Hepatic stellate cell (primary cell): Measurements from ENCODE around the gene IL21R.
"Not testable (repeated sequence)": the region's sequence is repeated elsewhere in the genome, so short reads cannot be mapped to it uniquely, and the experiment has no call there.

Source experiments
- DNase-seq: peaks from one replicate; pipeline ENCODE4 v3.0.0; 2011; ENCODE audit warnings: low spot score

The IL21R gene

GRCh38 chr16:27400751-27401620 is 988 bp upstream of the IL21R start:
- peak; percentile 70 for DNase-seq

DNA sequence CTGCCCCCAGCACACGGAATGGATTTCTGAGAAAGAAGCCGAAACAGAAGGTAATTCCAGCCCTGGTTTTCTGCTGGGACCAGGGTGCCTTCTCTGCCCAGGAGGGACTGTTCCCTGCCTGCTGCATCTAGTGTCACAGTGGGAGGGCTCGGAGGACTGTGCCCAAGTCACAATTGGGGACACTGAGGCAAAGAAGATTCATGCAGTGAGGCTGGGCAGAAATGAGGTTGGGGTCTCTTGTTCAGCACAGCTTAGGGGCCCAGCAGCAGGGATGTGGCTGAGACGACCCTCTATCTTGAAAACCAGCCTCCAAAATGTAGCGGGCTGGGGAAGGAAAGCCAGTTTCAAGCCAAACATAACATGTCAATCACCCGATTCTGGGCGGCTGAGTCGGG is 592 bp downstream of the IL21R start:
- DNase-seq, result no peak

DNA sequence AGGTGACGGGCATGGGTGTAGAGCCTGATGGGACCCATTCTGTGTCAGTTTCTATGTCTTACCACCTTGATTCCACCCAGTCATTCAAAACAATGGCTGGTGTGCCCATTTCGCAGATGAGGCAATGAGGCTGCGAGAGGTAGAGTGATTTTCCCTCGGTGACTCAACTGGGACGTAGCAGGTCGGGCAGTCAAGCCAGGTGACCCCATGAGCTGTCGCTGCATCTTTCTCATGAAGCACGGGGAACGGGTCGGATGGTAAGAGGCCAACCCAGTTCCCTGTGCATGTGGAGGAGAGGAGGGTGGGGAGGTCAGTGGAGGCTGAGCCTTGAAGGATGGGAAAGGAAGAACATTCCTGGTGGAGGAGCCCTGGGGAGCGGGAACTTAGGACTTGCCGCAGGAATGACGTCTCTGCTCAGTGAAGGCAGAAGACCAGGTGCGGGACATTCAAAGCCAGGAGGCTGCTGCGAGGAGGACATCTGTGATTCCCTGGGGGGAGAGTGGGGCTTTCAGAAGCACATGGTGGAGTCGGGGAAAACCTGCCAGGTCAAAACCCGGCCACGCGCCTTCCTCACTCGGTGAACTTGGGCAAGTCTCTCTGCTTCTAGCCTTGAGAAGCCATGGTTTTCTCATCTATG is 1.1 kb downstream of the IL21R start:
- no peak for DNase-seq

DNA sequence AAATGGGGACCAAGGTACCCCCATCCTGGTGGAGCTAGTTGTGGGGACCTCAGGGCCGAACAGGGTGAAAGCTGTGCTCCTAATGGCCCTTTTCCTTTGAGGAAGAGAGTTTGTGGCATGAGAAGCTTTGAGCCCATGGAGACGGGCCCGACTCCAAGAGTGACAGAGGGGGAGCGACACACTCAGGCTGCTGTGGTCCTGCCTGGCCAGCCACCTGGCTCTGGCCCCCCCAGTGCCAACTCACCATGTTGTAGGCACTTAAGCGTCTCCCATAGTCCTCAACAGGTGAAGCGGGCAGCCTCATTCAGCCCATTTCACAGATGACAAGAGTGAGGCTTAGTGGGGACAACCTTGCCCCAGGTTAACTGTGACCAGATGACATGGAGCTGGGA is 1.6 kb downstream of the IL21R start:
- DNase-seq, result no peak

DNA sequence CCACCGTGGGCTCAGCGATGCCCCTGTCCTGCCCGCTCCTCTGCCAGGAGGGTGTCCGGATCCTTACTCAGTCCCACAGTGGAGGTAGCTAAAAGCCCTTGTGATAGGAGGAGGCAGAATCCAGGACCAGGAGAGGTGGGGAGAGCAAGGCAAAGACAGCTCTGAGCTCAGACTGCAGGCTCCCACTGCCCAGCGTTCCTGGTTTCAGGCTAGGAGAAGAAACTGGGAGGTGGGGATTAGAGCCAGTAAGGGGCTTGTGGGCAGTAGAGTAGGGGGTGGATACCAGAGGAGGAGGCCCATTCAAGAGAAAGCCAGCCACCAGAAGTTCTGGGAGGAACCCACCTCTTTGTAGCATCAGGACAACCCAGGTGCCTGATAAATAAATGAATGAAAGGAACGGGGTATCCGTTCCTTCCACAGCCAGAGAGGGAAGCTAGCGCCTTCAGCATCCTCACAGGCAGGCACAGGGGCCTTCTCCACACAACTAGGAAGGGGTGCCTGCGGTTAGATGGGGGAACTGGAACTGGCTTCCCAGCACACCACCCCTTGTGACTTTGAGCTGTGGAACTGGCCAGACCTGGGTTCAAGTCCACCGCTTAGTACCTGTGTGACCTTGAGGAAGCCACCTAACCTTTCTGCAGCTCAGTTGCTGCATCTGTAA is 2.3 kb downstream of the IL21R start:
- DNase-seq, result no peak

DNA sequence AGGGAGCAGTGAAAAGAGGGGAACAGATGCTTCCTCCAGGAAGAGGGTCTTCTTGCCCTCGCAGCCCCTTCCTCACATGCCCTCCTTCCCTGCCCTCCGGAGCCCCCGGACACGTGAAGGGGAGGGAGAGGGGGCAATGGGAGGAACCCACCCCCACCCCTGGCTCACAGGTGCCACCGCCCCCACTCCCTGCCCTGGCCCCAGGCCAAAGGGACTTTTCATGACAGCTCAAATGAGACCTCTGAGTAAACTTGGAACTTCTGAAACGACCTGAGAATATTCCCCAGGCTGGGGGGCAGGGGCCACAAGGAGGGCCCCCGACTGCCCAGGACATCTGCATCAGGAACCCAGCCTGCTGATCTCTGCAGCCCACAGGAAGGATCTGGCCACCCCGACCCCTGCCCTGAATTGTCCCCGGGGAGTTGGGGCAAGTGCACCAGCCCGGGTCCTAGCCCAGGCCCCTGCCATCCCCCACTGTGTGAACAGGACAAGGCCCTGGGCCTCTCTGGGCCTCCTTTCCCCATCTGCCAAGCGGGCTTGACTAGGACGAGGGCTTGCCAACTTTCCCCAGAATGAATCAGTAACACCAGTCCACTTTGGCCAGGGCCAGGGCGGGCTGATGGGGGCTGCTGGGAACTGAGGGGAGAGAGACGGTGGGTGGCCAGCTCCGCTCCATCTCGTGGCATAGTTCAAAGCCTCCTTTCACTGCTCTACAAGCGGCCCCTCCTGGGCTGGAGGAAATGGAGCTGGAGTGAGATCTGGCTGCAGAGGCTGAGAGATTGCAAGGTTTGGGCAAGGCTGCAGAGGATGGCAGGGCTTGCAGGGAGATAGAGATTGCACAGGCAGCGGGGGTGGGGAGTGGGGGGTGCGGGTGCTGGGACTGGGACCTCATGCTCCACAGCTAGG is 3.8 kb downstream of the IL21R start:
- no peak for DNase-seq

DNA sequence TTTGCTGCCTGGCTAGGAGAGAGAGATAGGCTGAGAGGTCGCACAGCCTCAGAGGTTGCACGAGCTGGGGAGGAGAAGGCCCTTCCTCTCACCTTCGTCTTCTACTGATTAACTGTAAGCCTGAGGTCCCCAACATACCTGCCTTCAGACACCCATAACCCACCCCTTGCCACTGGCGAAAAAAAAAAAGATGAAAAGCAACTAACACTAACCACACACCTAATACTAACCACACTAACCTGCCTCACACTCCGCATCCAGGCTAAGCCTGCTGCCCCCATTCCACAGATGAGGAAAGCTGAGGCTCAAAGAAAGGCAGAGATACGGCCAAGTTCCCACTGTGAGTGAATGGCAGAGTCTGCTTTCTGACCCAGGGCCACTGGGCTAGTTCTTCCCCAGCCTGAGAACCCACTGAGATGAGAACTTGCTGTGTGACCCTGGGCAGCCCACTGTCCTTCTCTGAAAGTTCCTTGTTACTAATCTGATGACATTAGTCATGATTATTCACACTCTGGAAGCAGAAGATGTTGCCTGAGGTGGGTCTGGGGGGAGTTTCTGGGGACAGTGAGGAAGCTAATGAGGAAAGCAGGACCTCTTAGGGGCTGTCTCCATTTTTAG is 4.6 kb downstream of the IL21R start:
- no peak for DNase-seq

DNA sequence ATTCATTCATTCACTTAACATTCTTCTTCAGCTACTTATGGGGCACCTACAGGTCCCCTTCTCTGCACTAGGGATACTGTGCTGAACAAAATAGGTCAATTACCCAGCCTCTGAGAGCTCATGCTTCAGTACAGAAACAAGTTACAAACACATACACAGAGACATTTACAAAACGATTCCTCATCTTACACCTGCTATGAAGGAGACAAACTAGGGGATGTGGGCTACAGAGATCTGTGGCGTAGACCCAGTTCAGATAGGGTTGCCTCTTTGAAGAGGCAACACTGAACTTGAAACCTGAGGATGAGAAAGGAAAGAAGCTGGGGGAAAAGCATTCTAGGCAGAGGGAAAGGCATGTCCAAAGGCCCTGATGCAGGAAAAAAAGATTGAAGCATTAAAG is 5.2 kb downstream of the IL21R start:
- no peak for DNase-seq

DNA sequence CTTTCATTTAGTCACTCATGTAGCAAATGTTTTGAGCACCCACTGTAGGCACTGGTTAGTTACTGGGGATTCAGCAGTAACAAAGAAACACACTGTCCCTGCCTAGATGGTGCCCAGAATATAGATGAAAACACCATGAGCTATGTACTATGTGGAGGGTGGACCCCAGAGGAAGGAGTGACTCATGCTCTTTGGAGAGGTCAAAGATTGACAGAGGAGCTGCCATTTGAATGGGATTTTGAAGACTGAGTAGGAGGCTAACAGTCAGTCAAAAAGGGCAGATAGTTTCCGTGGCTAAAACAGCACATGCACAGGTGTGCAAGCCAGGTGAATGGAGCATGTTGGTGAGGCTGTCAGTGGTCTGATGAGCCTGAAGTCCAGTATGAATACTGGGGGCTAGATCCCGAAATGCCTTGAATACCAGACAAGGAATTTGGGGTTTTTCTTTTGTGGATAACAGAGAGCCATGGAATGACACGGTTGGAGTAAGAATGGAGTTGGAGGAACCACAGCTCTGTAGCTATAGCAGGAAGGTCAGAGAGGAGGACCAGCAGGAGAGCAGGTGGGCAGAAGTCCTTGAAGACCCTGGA is 6.1 kb downstream of the IL21R start:
- DNase-seq, result peak; percentile 77

DNA sequence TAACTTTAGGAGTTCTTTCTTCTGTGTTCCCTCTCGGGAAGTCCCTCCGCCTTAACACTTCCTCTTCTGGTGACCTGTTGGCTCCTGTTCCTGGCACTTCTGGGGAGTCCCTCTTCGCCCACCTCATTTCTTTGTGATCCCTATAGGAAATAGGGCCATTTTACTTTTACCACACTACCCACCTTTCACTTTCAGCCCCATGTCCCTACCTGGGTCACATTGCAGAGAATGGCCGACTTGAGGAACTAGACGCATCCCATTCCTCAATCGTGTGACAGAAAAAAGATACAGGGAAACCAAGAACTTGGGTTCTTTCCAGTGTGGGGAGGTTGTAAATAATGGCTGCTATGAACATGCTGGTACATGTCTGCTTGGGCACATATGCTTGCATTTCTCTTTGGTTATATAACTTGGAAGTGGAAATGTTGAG is 6.6 kb downstream of the IL21R start:
- no peak for DNase-seq

GRCh38 chr16:27409958-27410357 is 8.0 kb downstream of the IL21R start:
- DNase-seq, result not testable (repeated sequence)

DNA sequence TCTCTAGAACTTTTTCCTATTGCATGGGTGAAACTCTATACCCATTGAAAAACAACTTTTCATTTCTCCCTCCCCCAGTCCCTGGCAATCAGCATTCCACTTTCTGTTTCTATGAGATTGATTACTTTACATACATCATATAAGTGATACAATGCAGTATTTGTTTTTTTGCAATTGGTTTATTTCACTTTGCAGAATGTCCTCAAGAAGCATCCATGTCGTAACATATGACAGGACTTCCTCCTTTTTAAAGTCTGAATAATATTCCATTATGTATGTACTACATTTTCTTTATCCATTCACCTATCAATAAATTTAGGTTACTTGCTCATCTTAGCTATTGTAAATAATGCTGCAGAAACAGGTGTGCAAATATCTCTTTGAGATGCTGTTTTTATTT is 8.8 kb downstream of the IL21R start:
- no peak for DNase-seq

- no peak for DNase-seq
These were observed 12.0 kb downstream of the IL21R start for GRCh38 chr16:27413956-27414355.

DNA sequence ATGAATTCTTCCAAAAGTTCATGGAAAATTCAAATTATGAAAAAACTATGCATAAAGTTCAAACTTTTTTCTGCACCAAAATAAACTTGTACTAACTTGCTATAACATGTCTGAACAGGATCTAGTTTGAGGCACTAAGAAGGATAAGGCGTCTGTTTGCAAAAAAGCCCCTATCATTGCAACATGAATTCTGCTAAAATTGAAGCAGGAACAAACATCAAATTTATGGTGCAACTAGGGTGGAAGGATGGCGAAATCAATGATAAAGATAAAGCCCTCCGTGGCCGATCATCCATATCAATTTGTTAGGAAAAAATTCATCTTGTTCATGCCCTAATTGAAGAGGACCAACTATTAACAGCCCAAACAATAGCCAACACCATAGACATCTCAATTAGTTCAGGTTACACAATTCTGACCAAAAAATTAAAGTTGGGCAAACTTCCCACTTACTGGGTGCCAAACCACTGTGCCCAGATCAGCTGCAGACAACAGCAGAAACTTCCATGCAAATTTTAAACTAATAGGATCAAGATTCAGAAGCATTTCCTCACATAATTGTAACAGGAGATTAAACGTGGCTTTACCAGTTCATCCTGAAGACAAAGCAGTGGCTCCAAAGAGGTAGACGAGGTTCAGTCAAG is 12.9 kb downstream of the IL21R start:
- no peak for DNase-seq

DNA sequence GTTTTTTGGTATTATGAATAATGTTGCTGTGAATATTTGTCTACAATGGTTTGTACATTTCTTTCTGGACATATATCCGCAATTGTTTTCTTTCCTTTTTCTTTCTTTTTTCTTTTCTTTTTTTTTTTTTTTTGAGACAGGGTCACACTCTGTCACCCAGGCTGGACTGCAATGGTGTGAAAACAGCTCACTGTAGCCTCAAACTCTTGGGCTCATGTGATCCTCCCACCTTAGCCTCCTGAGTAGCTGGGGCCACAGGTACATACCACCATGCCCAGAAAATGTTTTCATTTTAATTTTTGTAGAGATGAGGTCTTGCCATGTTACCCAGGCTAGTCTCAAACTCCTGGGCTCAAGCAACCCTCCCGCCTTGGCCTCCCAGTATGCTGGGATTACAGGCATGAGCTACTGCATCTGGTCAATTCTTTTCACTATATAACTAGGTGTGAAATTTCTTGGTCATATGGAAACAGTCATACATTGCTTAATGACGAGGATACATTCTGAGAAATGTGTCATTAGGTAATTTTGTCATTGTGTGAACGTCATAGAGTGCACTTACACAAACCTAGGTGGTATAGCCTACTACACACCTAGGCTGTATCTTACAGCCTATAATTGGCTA is 15.2 kb downstream of the IL21R start:
- no peak for DNase-seq

GRCh38 chr16:27421961-27422740 is 20.2 kb downstream of the IL21R start:
- DNase-seq, result no peak

DNA sequence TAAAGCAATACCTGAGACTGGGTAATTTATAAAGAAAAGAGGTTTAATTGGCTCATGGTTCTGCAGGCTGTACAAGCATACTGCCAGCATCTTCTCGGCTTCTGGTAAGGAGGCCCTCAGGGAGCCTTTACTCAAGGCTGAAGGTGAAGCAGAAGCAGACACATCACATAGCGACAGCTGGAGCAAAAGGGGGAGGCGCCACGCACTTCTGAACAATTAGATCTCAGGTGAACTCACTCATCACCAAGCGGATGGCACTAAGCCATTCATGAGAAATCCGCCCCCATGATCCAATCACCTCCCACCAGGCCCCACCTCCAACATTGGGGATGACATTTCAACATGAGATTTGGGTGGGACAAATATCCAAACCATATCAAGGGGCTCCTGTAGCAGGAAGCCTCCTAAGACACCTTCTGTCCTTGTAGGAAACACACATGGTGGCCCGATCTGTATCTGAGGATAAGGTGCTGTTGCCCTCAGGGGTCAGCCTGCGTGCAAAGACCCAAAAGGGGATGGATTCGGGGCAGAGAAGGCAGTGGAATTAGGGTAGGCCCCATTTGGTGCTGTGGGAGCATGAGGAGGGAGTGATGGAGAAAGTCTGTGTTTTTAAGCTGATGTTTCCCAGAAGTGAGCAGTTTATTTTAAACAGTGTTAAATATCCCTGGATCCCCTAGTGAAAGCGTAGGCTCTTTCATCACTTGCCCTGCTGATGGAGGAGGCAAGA is 23.0 kb downstream of the IL21R start:
- no peak for DNase-seq

GRCh38 chr16:27425961-27426360 is 24.0 kb downstream of the IL21R start:
- DNase-seq, result no peak
